Left ventricle myocardium superior (tissue), 1 donor: ENCODE measurements around the gene GOLGA6D. TPM values are rescaled to one million over a fixed set of nuclear protein-coding genes. Genes with fewer than 3 reads are reported as not detected.
A peak's percentile ranks its signal among the peaks of the same experiment; 100 is the strongest.
"Not testable (repeated sequence)": the region's sequence is repeated elsewhere in the genome, so short reads cannot be mapped to it uniquely, and the experiment has no call there.

Experiments used
- ATAC-seq: fragments of 200-7000 bp; cut with Tn5 transposase; one replicate; pipeline ENCODE4 v1.9.1; 2020; ENCODE audit warnings: mild to moderate bottlenecking, moderate library complexity
- DNase-seq: peaks from one replicate; pipeline ENCODE4 v3.0.0-alpha.2; 2020
- intact Hi-C: fragments of 100-400 bp; cut with micrococcal nuclease; formaldehyde crosslinking; loops from one replicate; pipeline ENCODE4 v1.11.0; 2022
- total RNA-seq: library from RNA; stranded (reverse); fragmentation: NEBNext Ultra II Directional; extraction: Animal tissue kit (Norgen Biotek cat#: 25700); gene quantifications from one replicate; pipeline ENCODE4 v1.2.1, GENCODE V29; 2021
- donor health status: DM: no; HTN: yes; CAD: no; lungs with severe emphysema.

The GOLGA6D gene
- total RNA-seq, 1 donor from 2014 or later = not detected

DNA sequence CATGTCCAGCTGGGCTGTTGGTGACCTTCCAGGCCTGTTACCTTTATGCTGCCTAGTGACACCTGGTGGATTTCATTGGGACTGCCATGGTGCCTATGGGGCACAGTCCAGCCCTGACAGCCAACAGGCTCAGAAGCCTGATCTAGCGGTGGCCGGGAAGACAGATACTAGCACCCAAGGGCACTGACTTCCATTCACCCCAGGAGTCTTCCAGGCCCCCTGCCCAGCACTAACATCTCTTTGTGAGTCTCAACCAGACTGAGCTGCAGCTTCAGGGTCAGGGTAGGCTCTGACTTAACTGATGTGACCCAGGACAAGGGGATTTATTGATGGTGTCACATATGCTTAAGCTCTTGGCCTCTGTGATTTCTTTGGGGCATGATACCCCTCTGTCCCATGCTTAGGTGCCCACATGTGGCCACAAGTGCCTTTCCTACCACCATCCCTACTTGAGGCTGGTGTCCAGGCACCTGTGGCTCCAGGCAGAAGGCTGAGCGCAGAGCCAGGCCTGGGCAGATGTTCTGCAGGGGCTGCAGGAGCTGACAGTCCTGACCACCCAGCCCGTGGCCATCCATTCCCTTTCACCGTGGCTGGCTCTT lies 8.0 kb upstream of the GOLGA6D start:
- ATAC-seq = peak; percentile 97
- intact Hi-C loops = not testable (repeated sequence)
- DNase-seq = peak; percentile 85

- intact Hi-C loops = not testable (repeated sequence)
- DNase-seq (peak; percentile 33), ATAC-seq (peak; percentile 14)
Measured at GRCh38 chr15:75275617-75276016, 7.0 kb upstream of the GOLGA6D start.

GRCh38 chr15:75278497-75278896 lies 4.1 kb upstream of the GOLGA6D start:
- ATAC-seq, DNase-seq, intact Hi-C loops: not testable (repeated sequence)

- DNase-seq, ATAC-seq, intact Hi-C loops: not testable (repeated sequence)
Measured at GRCh38 chr15:75284152-75284551, 1.5 kb downstream of the GOLGA6D start.

DNA sequence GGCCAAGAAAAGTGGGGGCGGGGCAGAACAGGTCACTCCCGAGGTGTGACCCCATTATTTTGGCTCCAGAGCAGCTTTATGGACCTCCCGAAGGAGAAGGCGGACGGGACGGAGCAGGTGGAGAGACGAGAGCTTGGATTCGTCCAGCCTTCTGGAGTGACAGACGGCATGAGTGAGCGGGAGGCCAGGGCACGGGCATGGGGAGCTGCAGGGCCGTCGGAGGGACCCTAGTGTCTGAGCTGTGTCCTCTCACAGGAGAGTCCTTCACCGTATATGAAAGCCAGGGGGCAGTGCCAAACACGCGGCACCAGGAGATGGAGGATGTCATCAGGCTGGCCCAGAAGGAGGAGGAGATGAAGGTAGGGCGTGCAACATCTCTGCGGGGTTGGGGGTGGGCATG lies 11.0 kb downstream of the GOLGA6D start:
- ATAC-seq, intact Hi-C loops, DNase-seq: not testable (repeated sequence)

- DNase-seq, intact Hi-C loops: not testable (repeated sequence)
- peak; percentile 82 for ATAC-seq
Measured at GRCh38 chr15:75298541-75299310, 16.1 kb downstream of the GOLGA6D start.

GRCh38 chr15:75299311-75299688 lies 16.7 kb downstream of the GOLGA6D start:
- intact Hi-C loops = not testable (repeated sequence)
- ATAC-seq (peak; percentile 90), DNase-seq (peak; percentile 78)

GRCh38 chr15:75300026-75300425 lies 17.4 kb downstream of the GOLGA6D start:
- ATAC-seq, DNase-seq, intact Hi-C loops: not testable (repeated sequence)

GRCh38 chr15:75302318-75302717 lies 19.7 kb downstream of the GOLGA6D start:
- DNase-seq (no peak), ATAC-seq (no peak)
- intact Hi-C loops = no loop called here

- DNase-seq, intact Hi-C loops: not testable (repeated sequence)
Measured at GRCh38 chr15:75302753-75303152, 20.1 kb downstream of the GOLGA6D start.

GRCh38 chr15:75306188-75306587 lies 23.6 kb downstream of the GOLGA6D start:
- ATAC-seq = no peak
- DNase-seq = no peak
- intact Hi-C loops = no loop called here

More at GRCh38 chr15:75302753-75303152, 20.1 kb downstream of the GOLGA6D start:
- ATAC-seq = not testable (repeated sequence)

DNA sequence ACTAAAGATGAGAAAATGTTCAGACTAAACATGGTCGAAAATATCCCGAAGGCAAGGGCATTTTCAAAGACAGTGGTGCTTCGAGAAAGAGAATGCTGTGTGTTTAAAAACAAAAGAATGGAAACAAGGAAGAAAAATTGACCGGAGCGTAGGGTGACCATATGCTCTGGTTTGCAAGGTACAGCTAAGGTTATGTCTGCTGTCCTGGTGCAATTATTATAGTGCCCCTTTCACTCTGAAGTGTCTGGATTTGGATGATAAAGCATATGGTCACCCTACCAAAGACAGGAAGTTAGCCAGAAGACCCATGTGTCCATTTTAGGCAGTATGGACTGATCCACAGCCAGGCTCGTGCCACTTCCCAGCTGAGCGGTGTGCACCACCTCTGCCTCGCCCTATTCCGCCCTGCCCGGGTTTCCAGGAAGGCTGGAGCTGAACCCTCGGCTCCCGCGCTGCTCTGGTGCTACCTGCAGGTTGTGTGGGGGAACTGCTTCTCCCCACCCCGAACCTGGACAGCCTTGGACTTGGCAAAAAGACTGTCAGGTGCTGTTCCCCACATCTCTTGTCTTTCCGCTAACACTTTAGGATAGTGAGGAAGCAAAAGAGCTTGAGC lies 25.2 kb downstream of the GOLGA6D start:
- DNase-seq (peak; percentile 43), ATAC-seq (peak; percentile 48)
- intact Hi-C loops = no loop called here

GRCh38 chr15:75309711-75310110 lies 27.1 kb downstream of the GOLGA6D start:
- no peak for DNase-seq
- intact Hi-C loops = no loop called here
- ATAC-seq = no peak

- DNase-seq, ATAC-seq, intact Hi-C loops: not testable (repeated sequence)
Measured at GRCh38 chr15:75312548-75312947, 29.9 kb downstream of the GOLGA6D start.

DNA sequence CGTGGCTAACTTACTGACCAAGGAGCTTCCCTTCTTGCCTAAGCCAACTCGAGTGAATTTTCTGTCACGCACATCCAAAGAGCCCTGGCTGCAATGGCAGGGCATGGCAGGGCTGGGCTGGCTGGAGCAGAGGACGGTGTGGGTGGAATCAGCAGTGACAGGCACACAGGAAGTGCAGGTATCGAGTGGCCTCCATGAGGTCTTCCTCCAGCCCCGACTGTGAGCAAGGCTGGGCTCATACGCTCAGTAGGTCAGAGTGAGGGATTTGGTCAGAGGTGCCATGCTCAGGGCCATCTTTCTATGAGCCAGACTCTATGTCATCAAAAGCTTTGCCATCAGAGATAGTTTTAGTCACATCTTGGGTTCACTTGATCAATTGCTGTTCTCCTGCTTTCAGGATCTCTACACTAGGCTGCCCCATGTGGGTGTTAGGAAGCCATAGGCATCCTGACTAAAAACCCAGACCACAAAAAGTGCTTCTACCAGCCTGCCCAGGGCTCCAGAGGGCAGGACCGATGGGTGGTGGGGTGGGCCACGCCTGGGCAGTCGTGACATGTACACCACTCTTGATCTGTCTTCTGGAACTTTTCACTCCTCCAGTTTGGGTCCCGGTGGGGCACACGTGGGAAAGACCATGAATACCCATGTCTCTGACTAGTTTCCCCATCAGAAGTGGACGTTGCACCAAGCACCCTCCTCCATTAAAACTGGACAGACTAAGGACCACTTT lies 30.6 kb downstream of the GOLGA6D start:
- no peak for ATAC-seq
- intact Hi-C loops = no loop called here
- no peak for DNase-seq

DNA sequence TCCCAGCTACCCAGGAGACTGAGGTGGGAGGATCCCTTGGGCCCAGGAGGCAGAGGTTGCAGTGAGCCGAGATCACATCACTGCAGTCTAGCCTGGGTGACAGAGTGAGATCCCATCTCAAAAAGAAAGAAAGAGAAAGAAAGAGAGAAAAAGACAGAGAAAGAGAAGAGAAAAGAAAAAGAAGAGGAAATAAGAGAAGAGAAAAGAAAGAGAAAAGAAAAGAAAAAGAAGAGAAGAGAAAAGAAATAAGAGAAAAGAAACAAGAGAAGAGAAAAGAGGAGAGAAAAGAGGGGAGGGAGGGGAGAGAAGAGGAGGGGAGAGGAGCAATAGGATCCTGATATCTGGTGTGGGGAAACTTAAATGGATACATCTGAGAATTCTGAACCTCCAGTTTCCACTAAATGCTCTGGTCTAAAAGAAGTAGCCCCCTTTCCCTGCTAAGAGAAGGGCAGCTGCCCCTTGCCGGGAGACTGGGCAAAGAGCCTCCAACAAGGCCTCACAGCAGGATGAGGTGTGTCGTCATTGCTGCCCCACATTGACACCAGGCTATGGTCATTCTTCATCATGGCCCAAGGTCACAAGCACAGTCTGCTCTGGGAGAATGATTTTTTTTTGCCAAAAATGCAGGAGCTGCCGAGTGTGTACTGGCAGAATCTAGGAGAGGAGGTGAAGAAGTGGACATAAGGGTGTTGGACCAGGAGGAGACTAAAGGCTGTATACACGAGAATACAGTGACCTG lies 32.1 kb downstream of the GOLGA6D start:
- intact Hi-C loops = no loop called here
- no peak for ATAC-seq

GRCh38 chr15:75319231-75319897 lies 36.7 kb downstream of the GOLGA6D start:
- DNase-seq, ATAC-seq, intact Hi-C loops: not testable (repeated sequence)

More for the DNA sequence above, 32.1 kb downstream of the GOLGA6D start:
- no peak for DNase-seq

DNA sequence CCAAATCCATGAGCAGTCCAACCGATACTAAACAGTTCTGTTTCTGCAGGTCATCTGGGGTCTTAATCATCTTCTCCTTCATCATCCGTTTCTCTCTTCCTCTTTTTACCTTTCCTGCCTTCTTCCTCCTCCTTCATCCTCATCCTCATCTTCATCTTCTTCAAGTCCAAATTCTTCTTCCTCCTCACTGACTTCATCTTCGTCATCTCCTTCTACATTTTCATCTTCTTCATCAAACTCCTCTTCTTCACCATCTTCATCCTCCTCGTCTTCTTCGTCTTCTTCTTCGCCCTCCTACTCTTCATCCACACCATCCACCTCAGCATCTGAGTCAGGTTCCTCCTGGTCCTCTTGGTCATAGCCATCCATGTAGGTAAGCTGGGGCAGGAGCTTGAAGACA lies 39.1 kb downstream of the GOLGA6D start:
- DNase-seq (no peak), ATAC-seq (no peak)
- intact Hi-C loops = no loop called here
